ENCODE measurements around the gene SAMHD1. TPM values are rescaled to one million over a fixed set of nuclear protein-coding genes. Genes with fewer than 3 reads are reported as not detected.
"Not testable (repeated sequence)": the region's sequence is repeated elsewhere in the genome, so short reads cannot be mapped to it uniquely, and the experiment has no call there.

SAMHD1 gene
- total RNA-seq, 4 donors from 2014 or later, result 373 to 639 (median 471) TPM

DNA sequence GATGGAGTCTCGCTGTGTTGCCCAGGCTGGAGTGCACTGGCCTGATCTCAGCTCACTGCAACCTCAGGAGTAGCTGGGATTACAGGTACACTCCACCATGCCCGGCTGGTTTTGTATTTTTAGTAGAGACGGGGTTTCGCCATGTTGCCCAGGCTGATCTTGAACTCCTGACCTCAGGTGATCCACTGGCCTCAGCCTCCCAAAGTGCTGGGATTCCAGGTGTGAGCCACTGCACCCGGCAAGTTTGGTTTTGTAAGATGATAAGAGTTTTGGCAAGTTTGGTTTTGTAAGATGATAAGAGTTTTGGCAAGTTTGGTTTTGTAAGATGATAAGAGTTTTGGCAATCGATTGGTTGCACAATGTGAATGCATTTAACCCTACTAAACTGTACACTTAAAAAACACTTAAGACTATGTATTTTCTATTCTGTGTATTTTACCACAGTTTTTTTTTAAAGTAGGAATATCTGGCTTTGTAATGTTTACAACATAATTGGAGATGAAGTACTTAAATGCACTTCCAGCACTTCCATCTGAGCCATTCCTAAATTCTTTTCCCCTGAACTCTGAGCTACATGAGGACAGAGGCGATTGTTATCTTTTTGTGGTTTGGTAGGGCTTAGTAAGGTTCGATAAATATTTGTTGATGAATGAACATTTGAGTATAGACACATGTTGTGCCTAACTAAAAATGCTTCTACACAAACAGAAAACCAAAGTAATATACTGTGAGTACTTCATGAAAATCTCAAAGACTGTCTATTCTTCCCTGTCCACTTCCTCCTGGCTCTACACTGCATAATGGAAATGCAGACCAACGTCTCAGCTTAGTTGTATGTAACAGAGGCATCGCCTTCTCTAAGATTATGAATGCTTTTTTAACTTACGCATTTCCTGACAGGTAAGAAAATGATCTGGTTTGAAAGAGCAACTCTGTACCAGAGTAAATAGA, 18.8 kb downstream of the SAMHD1 start:
- no peak for DNase-seq (ENCODE audit: extremely low spot score)
- Histone ChIP-seq H3K4me3 (no peak overlapping the region), H3K4me1 (peaks cover 21 to 89% (median 69%) of the 10 kb centered on the region in 4 donors), H3K9me3 (no peaks in the 10 kb centered on the region), H3K27me3 (no peaks in the 10 kb centered on the region), H3K36me3 (peaks cover 65 to 95% (median 87%) of the 10 kb centered on the region in 4 donors), H3K27ac (replicated peaks in 1 of 4) (peak overlapping the region in 3 of 4 donors; percentile 21 to 41 (median 35))
- intact Hi-C loops (cut with DNase I), result no loop called here
- no peak for TF ChIP-seq EP300 (IDR thresholded peaks at IDR 0.05)
- TF ChIP-seq POLR2A (IDR thresholded peaks at IDR 0.05; ENCODE audit: low read depth), result no peak
- no peak for TF ChIP-seq POLR2AphosphoS5 (IDR thresholded peaks at IDR 0.05)
- TF ChIP-seq, protein P1, sequence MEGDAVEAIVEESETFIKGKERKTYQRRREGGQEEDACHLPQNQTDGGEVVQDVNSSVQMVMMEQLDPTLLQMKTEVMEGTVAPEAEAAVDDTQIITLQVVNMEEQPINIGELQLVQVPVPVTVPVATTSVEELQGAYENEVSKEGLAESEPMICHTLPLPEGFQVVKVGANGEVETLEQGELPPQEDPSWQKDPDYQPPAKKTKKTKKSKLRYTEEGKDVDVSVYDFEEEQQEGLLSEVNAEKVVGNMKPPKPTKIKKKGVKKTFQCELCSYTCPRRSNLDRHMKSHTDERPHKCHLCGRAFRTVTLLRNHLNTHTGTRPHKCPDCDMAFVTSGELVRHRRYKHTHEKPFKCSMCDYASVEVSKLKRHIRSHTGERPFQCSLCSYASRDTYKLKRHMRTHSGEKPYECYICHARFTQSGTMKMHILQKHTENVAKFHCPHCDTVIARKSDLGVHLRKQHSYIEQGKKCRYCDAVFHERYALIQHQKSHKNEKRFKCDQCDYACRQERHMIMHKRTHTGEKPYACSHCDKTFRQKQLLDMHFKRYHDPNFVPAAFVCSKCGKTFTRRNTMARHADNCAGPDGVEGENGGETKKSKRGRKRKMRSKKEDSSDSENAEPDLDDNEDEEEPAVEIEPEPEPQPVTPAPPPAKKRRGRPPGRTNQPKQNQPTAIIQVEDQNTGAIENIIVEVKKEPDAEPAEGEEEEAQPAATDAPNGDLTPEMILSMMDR (IDR thresholded peaks at IDR 0.05), result no peak
- WGBS, result 78% methylated on average over 11 of the region's 11 CpGs

DNA sequence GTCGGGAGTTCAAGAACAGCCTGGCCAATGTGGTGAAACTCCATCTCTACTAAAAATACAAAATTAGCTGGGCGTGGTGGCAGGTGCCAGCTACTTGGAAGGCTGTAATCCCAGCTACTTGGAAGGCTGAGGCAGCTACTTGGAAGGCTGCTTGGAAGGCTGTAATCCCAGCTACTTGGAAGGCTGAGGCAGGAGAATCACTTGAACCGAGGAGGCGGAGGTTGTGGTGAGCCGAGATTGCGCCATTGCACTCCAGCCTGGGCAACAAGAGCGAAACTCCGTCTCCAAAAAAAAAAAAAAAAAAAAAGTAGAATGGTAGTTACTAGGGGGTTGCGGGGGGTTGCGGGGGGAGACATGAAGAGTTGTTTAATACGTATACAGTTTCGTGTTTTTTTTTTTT, 19.4 kb downstream of the SAMHD1 start:
- peak overlapping the region; percentile 26 to 56 (median 34) for H3K27ac ChIP-seq (replicated peaks in 1 of 4)
- DNase-seq (ENCODE audit: extremely low spot score); intact Hi-C loops (cut with DNase I); H3K4me3 ChIP-seq; H3K9me3 ChIP-seq; H3K27me3 ChIP-seq: not testable (repeated sequence)
- peaks cover 72 to 97% (median 93%) of the 10 kb centered on the region in 4 donors for H3K36me3 ChIP-seq
- peaks cover 16 to 86% (median 62%) of the 10 kb centered on the region in 4 donors for H3K4me1 ChIP-seq
- WGBS, result 80% methylated on average over 12 of the region's 12 CpGs

DNA sequence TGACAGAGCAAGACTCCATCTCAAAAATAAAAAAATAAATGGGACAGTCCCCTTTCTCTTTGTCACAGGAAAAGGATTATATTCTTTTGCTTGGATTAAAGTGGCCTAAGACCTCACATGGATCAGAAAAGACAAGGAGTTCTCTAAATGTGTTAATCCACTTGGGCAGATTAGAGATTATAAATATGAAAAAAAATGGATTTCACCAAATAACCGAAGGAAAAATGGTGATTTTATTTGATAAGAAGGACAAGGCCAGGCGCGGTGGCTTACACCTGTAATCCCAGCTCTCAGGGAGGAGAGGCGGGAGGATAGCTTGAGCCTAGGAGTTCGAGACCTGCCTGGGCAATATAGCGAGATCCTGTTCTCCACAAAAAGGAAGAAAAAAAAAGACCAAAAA, 21.8 kb downstream of the SAMHD1 start:
- peak overlapping the region; percentile 6 to 46 (median 35) for H3K27ac ChIP-seq (replicated peaks in 1 of 4)
- TF ChIP-seq, protein P1 (IDR thresholded peaks at IDR 0.05), result no peak
- TF ChIP-seq EP300 (IDR thresholded peaks at IDR 0.05) (no peak), POLR2AphosphoS5 (IDR thresholded peaks at IDR 0.05) (no peak), POLR2A (IDR thresholded peaks at IDR 0.05; ENCODE audit: low read depth) (no peak)
- WGBS, result 95% methylated on average over 6 of the region's 6 CpGs
- no peak overlapping the region for H3K4me3 ChIP-seq
- H3K4me1 ChIP-seq, result peaks cover 4 to 64% (median 39%) of the 10 kb centered on the region in 4 donors
- DNase-seq (ENCODE audit: extremely low spot score), result no peak
- H3K36me3 ChIP-seq, result peaks cover 74 to 100% (median 98%) of the 10 kb centered on the region in 4 donors
- H3K9me3 ChIP-seq, result no peaks in the 10 kb centered on the region
- intact Hi-C loops (cut with DNase I), result loop anchor here (5.0 kb wide), 1 partner anchor 37 kb away; no protein-coding TSS in a partner anchor
- H3K27me3 ChIP-seq, result no peaks in the 10 kb centered on the region

DNA sequence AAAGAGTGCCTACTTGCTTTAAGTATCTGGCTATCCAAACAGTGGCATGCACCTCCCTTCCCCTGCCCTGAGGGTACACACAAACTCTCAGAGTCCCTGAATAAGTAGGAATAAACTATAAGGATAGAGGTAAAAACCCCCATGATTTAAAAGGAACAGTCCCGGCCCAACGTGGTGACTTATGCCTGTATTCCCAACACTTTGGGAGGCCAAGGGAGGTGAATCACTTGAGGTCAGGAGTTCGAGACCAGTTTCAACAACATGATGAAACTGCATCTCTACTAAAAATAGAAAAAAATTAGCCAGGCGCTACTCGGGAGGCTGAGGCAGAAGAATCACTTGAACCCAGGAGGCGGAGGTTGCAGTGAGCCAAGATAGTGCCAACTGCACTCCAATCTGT, 22.2 kb downstream of the SAMHD1 start:
- DNase-seq (ENCODE audit: extremely low spot score), result no peak
- peaks cover 75 to 100% (median 99%) of the 10 kb centered on the region in 4 donors for H3K36me3 ChIP-seq
- H3K4me1 ChIP-seq, result peaks cover 2 to 64% (median 39%) of the 10 kb centered on the region in 4 donors
- no peak for TF ChIP-seq POLR2A (IDR thresholded peaks at IDR 0.05; ENCODE audit: low read depth)
- TF ChIP-seq POLR2AphosphoS5 (IDR thresholded peaks at IDR 0.05), result no peak
- TF ChIP-seq, protein P1 (IDR thresholded peaks at IDR 0.05), result no peak
- no peak for TF ChIP-seq EP300 (IDR thresholded peaks at IDR 0.05)
- no peaks in the 10 kb centered on the region for H3K27me3 ChIP-seq
- WGBS, result 71% methylated on average over 6 of the region's 6 CpGs
- no peak overlapping the region for H3K4me3 ChIP-seq
- H3K27ac ChIP-seq (replicated peaks in 1 of 4), result peak overlapping the region in 3 of 4 donors; percentile 6 to 46 (median 36)
- intact Hi-C loops (cut with DNase I), result loop anchor here (5.0 kb wide), 1 partner anchor 37 kb away; no protein-coding TSS in a partner anchor
- no peaks in the 10 kb centered on the region for H3K9me3 ChIP-seq

DNA sequence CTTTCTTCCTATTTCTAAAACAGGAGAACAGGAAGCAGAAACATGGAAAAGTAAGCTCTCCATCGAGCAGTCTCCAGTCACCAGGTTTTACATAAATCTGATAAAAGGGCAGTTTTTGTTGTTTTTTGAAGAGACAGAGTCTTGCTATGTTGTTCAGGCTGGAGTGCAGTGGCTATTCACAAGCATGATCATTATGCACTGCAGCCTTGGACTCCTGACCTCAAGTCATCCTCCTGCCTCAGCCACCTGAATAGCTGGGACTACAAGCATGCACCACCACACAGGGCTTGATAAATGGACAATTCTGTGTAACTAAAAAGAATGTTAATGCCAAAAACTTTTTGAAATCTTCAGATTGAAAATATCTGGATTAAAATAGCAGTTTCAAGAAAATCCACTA, 23.8 kb downstream of the SAMHD1 start:
- peaks cover 79 to 100% (median 99%) of the 10 kb centered on the region in 4 donors for H3K36me3 ChIP-seq
- H3K27me3 ChIP-seq, result no peaks in the 10 kb centered on the region
- TF ChIP-seq POLR2AphosphoS5 (IDR thresholded peaks at IDR 0.05) (no peak), EP300 (IDR thresholded peaks at IDR 0.05) (no peak), POLR2A (IDR thresholded peaks at IDR 0.05; ENCODE audit: low read depth) (no peak)
- TF ChIP-seq, protein P1 (IDR thresholded peaks at IDR 0.05), result no peak
- H3K4me1 ChIP-seq, result peaks cover 2 to 54% (median 31%) of the 10 kb centered on the region in 4 donors
- H3K9me3 ChIP-seq, result no peaks in the 10 kb centered on the region
- WGBS, result 93% methylated on average over 1 of the region's 1 CpG
- no peak overlapping the region for H3K4me3 ChIP-seq
- no peak for DNase-seq (ENCODE audit: extremely low spot score)
- H3K27ac ChIP-seq (replicated peaks in 1 of 4), result no peak overlapping the region
- intact Hi-C loops (cut with DNase I), result loop anchor here (5.0 kb wide), 1 partner anchor 35 kb away; no protein-coding TSS in a partner anchor

Measured in esophagus muscularis mucosa (tissue), 4 donors.